Heart right ventricle (tissue), 16 donors: ENCODE measurements around the gene TMBIM4. TPM values are rescaled to one million over a fixed set of nuclear protein-coding genes. Genes with fewer than 3 reads are reported as not detected.

Experiments used
- ATAC-seq, 8 donors: fragments of 200-7000 bp; cut with Tn5 transposase; one replicate each; pipeline ENCODE4 v1.9.1; 2020; ENCODE audit warnings: mild to moderate bottlenecking in 8 of 8, moderate library complexity in 8 of 8, moderate number of reproducible peaks in 1 of 8
- DNase-seq, 2 donors: peaks; one replicate each; pipeline ENCODE4 v3.0.0-alpha.2; 2020
- H3K27ac ChIP-seq, 10 donors: fragments of 200-600 bp; sonication (generic) in 2 of 10; one replicate each; pipeline versions ENCODE4 v1.5.0 to v1.8.0; 2020 to 2022; ENCODE audit warnings: mild to moderate bottlenecking in 3 of 10
- H3K27me3 ChIP-seq, 7 donors: fragments of 200-600 bp; one replicate each; pipeline ENCODE4 v1.8.0; 2021 to 2022; ENCODE audit warnings: mild to moderate bottlenecking in 2 of 7
- H3K36me3 ChIP-seq, 9 donors: fragments of 200-600 bp; sonication (generic) in 1 of 9; one replicate each; pipeline versions ENCODE4 v1.5.0 to v1.8.0; 2020 to 2022; ENCODE audit warnings: mild to moderate bottlenecking in 2 of 9
- H3K4me1 ChIP-seq, 9 donors: fragments of 200-600 bp; sonication (generic) in 1 of 9; one replicate each; pipeline versions ENCODE4 v1.5.0 to v1.8.0; 2020 to 2022; ENCODE audit warnings: mild to moderate bottlenecking in 4 of 9
- H3K4me3 ChIP-seq, 10 donors: fragments of 200-600 bp; sonication (generic) in 2 of 10; one replicate each; pipeline versions ENCODE4 v1.5.0 to v1.8.0; 2020 to 2022; ENCODE audit warnings: mild to moderate bottlenecking in 7 of 10, moderate library complexity in 2 of 10
- H3K9me3 ChIP-seq, 11 donors: fragments of 200-600 bp in 10 of 11; sonication (generic) in 2 of 11; one replicate each; pipeline versions ENCODE4 v1.5.0 to v1.8.0; 2013 to 2022; ENCODE audit warnings: mild to moderate bottlenecking in 2 of 11, control low read depth in 1 of 11, moderate library complexity in 1 of 11
- CTCF ChIP-seq, 9 donors: fragments of 200-600 bp; sonication (generic) in 2 of 9; IDR thresholded peaks; one replicate each; pipeline versions ENCODE4 v1.5.0 to v1.8.0; 2021 to 2022; ENCODE audit warnings: antibody characterized with exemption in 9 of 9, mild to moderate bottlenecking in 5 of 9, moderate library complexity in 1 of 9
- WGBS, 2 donors: extraction: QIAGEN DNeasy Blood & Tissue Kit; methylation state at CpG; one replicate each; pipeline ENCODE4 v1.1.7; 2013; ENCODE audit warnings: inconsistent platforms in 1 of 2; 5-methylcytosine and 5-hydroxymethylcytosine counted together
- intact Hi-C, 10 donors: fragments of 100-400 bp; cut with DNase I; formaldehyde crosslinking; loops; one replicate each; pipeline versions ENCODE4 v1.11.1 to v1.14.2; 2022
- polyA plus RNA-seq, 2 donors: library from polyadenylated mRNA; stranded (reverse); fragments of 200-250 nt; gene quantifications; one replicate each; pipeline ENCODE4 v1.2.3, GENCODE V29; 2013
- total RNA-seq, 10 donors: library from RNA; stranded (reverse); fragmentation: NEBNext Ultra II Directional in 3 of 10; extraction: Animal tissue kit (Norgen Biotek cat#: 25700) in 3 of 10; gene quantifications; one replicate each; pipeline versions ENCODE4 v1.2.1 to v1.2.4, GENCODE V29; 2021 to 2023
- donor health status: Arrhythmogenic right ventricular cardiomyopathy.
- donor health status: ischemic (EF 13 %, LVEDD 7.1; RV severe dilation, severe dysfunction).
- donor health status: healthy with polysubstance abuse.
- donor health status: DM: no; HTN: yes; CAD: no.
- donor health status: DM: no; HTN: no; CAD: no.
- donor health status: ischemic (EF 25% LVEDD 6.9; RV normal size, moderate dysfunction).
- donor health status: ischemic (EF 25% LVEDD 5.7; RV mildly dilated, moderate dysfunction).
- donor health status: healthy.
- donor health status: DM: yes; HTN: yes; CAD: no.
- donor health status: Ischemic cardiomyopathy.
- donor health status: ischemic (EF 35%, LVEDD 5.7; RV mildly dilated, moderate dysfunction).
- donor health status: nonischemic (EF 11% LVEDD 7.7; RV severe dilation, severe dysfunction).
- donor health status: DM: yes; HTN: yes; CAD: no.
- donor health status: PGD.
- donor health status: ischemic (EF 29% LVEDD 5.4; RV normal size, mild dysfunction).
- donor health status: nonischemic (EF 23%, LVEDD 6.1; RV moderate dilation, normal function).

The TMBIM4 gene
- total and polyA plus RNA-seq, 12 donors, result 54.8 to 126 (median 66.2) TPM

GRCh38 chr12:66156654-66157053, 13.1 kb downstream of the TMBIM4 start:
- Histone ChIP-seq H3K27ac (no peak overlapping the region), H3K4me3 (no peak overlapping the region), H3K4me1 (peaks cover 0 to 52% (median 17%) of the 10 kb centered on the region in 9 donors), H3K27me3 (no peaks in the 10 kb centered on the region), H3K36me3 (peaks cover 0 to 39% (median 8%) of the 10 kb centered on the region in 9 donors), H3K9me3 (peaks cover 0 to 11% (median 0%) of the 10 kb centered on the region in 11 donors)
- DNase-seq (no peak), ATAC-seq (no peak)
- TF ChIP-seq CTCF (IDR thresholded peaks at IDR 0.05), result no peak
- intact Hi-C loops, result no loop called here
- WGBS, 2 donors, result 96 to 99% methylated on average over 2 of the region's 2 CpGs

GRCh38 chr12:66154776-66155175, 15.0 kb downstream of the TMBIM4 start:
- no peak for TF ChIP-seq CTCF (IDR thresholded peaks at IDR 0.05)
- Histone ChIP-seq H3K4me3 (no peak overlapping the region), H3K27me3 (no peaks in the 10 kb centered on the region), H3K4me1 (peaks cover 0 to 53% (median 13%) of the 10 kb centered on the region in 9 donors), H3K36me3 (peaks cover 0 to 46% (median 8%) of the 10 kb centered on the region in 9 donors), H3K9me3 (peaks cover 0 to 11% (median 0%) of the 10 kb centered on the region in 11 donors), H3K27ac (peak overlapping the region in 3 of 10 donors; percentile 0 to 54 (median 7))
- intact Hi-C loops, result no loop called here
- ATAC-seq (peak in 1 of 8 donors; percentile 41), DNase-seq (no peak)

- Histone ChIP-seq H3K4me3 (no peak overlapping the region), H3K27me3 (no peaks in the 10 kb centered on the region), H3K9me3 (no peaks in the 10 kb centered on the region), H3K27ac (peak overlapping the region in 2 of 10 donors; percentile 42 to 54), H3K36me3 (peaks cover 0 to 50% (median 4%) of the 10 kb centered on the region in 9 donors), H3K4me1 (peaks cover 0 to 44% (median 13%) of the 10 kb centered on the region in 9 donors)
- 72 to 88% methylated on average over 1 of the region's 1 CpG for WGBS, 2 donors
- intact Hi-C loops, result no loop called here
- TF ChIP-seq CTCF (IDR thresholded peaks at IDR 0.05), result no peak
- no peak for DNase-seq
- peak in 1 of 8 donors; percentile 35 for ATAC-seq
These were observed 17.1 kb downstream of the TMBIM4 start for GRCh38 chr12:66152732-66153131.

- TF ChIP-seq CTCF (IDR thresholded peaks at IDR 0.05), result peak in 2 of 9 donors; percentile 9 to 33
- Histone ChIP-seq H3K9me3 (no peaks in the 10 kb centered on the region), H3K27me3 (no peaks in the 10 kb centered on the region), H3K36me3 (peaks cover 0 to 72% (median 4%) of the 10 kb centered on the region in 9 donors), H3K4me1 (peaks cover 0 to 46% (median 23%) of the 10 kb centered on the region in 9 donors), H3K27ac (peak overlapping the region in 1 of 10 donors; percentile 17), H3K4me3 (no peak overlapping the region)
- 81 to 88% methylated on average over 5 of the region's 5 CpGs for WGBS, 2 donors
- peak in 2 of 8 donors; percentile 26 to 27 for ATAC-seq
- DNase-seq, result no peak
- intact Hi-C loops, result loop anchor here in 5 of 10 donors (5.0 to 10.0 kb wide), 5 partner anchors 85 to 257 kb away; partner anchors contain the start of gene HELB (in 1 of the 5)
These were observed 19.9 kb downstream of the TMBIM4 start for GRCh38 chr12:66149702-66150398.
